Measurements from ENCODE around the gene MTRF1. TPM values are rescaled to one million over a fixed set of nuclear protein-coding genes. Genes with fewer than 3 reads are reported as not detected.
A peak's percentile ranks its signal among the peaks of the same experiment; 100 is the strongest.

Gene MTRF1
- total RNA-seq, 1 experiment from 2014 or later: 13.7 TPM

DNA sequence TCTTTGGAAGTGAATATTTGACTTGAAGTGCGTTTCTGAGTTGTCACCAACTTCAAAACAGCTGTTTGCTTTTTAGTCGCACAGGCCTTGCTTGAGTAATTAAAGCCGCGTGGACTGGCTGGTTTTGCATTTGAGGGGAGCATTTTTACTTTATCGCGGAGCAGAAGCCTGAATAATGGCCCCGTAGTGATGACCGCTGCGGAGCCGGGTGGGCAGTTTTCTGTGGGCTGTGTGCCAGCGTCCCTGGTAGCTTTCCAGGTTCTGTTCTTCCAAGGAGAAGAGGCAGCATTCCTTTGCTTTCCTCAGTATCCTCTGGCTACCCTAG lies 48.8 kb upstream of the MTRF1 start:
- peak overlapping the region; percentile 84 to 96 for H3K4me3 ChIP-seq (ENCODE audit: low read depth in 2 of 2, low read length in 2 of 2)
- H3K27me3 ChIP-seq (ENCODE audit: control insufficient read depth, insufficient read depth, low read length): no peaks in the 10 kb centered on the region
- POLR2A ChIA-PET: no interaction called here
- intact Hi-C loops (cut with micrococcal nuclease; ENCODE audit: unreplicated experiment): no loop called here
- H3K4me1 ChIP-seq (ENCODE audit: control insufficient read depth, insufficient read depth, low read length): peaks cover 21% of the 10 kb centered on the region
- BruUV-seq (replicated peaks): no TSS peak
- no peaks in the 10 kb centered on the region; the same call in none of the 2 replicates for H3K36me3 ChIP-seq (ENCODE audit: control insufficient read depth, insufficient read depth, low read length)
- no peak for DNase-seq (ENCODE audit: low read depth, low spot score)
- CTCF ChIA-PET: no interaction called here
- no peak for ATAC-seq
- no peaks in the 10 kb centered on the region for H3K9me3 ChIP-seq (ENCODE audit: control insufficient read depth, insufficient read depth, low read depth, low read length)
- H3K27ac ChIP-seq (ENCODE audit: low read length): peak overlapping the region; percentile 91
- in situ Hi-C loops (cut with HindIII; ENCODE audit: low pct_unique_long_range_greater_than_20kb, low sequenced_read_pairs): no loop called here
- TF ChIP-seq REST (IDR thresholded peaks at IDR 0.05; ENCODE audit: insufficient read depth in 1 of 2, low read depth in 2 of 2, low read length in 1 of 2) (no peak), POLR2AphosphoS5 (IDR thresholded peaks at IDR 0.05; ENCODE audit: low read depth, low read length) (no peak), TCF7L2 (IDR thresholded peaks at IDR 0.05; ENCODE audit: low read depth, low read length) (no peak), SIN3A (IDR thresholded peaks at IDR 0.05; ENCODE audit: borderline replicate concordance, insufficient read depth, low read depth, low read length) (no peak)
- TF ChIP-seq, protein P1, sequence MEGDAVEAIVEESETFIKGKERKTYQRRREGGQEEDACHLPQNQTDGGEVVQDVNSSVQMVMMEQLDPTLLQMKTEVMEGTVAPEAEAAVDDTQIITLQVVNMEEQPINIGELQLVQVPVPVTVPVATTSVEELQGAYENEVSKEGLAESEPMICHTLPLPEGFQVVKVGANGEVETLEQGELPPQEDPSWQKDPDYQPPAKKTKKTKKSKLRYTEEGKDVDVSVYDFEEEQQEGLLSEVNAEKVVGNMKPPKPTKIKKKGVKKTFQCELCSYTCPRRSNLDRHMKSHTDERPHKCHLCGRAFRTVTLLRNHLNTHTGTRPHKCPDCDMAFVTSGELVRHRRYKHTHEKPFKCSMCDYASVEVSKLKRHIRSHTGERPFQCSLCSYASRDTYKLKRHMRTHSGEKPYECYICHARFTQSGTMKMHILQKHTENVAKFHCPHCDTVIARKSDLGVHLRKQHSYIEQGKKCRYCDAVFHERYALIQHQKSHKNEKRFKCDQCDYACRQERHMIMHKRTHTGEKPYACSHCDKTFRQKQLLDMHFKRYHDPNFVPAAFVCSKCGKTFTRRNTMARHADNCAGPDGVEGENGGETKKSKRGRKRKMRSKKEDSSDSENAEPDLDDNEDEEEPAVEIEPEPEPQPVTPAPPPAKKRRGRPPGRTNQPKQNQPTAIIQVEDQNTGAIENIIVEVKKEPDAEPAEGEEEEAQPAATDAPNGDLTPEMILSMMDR (IDR thresholded peaks at IDR 0.05): no peak

GRCh38 chr13:41311406-41312175 lies 48.2 kb upstream of the MTRF1 start:
- ATAC-seq (peak; percentile 68), DNase-seq (ENCODE audit: low read depth, low spot score) (no peak)
- POLR2A ChIA-PET: no interaction called here
- Histone ChIP-seq H3K4me1 (ENCODE audit: control insufficient read depth, insufficient read depth, low read length) (peaks cover 24% of the 10 kb centered on the region), H3K27ac (ENCODE audit: low read length) (peak overlapping the region; percentile 91), H3K27me3 (ENCODE audit: control insufficient read depth, insufficient read depth, low read length) (no peaks in the 10 kb centered on the region), H3K9me3 (ENCODE audit: control insufficient read depth, insufficient read depth, low read depth, low read length) (no peaks in the 10 kb centered on the region), H3K36me3 (ENCODE audit: control insufficient read depth, insufficient read depth, low read length) (no peaks in the 10 kb centered on the region; the same call in 1 of the 2 replicates), H3K4me3 (ENCODE audit: low read depth in 2 of 2, low read length in 2 of 2) (peak overlapping the region; percentile 84 to 96)
- in situ Hi-C loops (cut with HindIII; ENCODE audit: low pct_unique_long_range_greater_than_20kb, low sequenced_read_pairs): no loop called here
- intact Hi-C loops (cut with micrococcal nuclease; ENCODE audit: unreplicated experiment): no loop called here
- TF ChIP-seq TCF7L2 (IDR thresholded peaks at IDR 0.05; ENCODE audit: low read depth, low read length) (no peak), POLR2AphosphoS5 (IDR thresholded peaks at IDR 0.05; ENCODE audit: low read depth, low read length) (no peak), SIN3A (IDR thresholded peaks at IDR 0.05; ENCODE audit: borderline replicate concordance, insufficient read depth, low read depth, low read length) (no peak; the same call in 1 of the 2 replicates), REST (IDR thresholded peaks at IDR 0.05; ENCODE audit: insufficient read depth in 1 of 2, low read depth in 2 of 2, low read length in 1 of 2) (no peak)
- TF ChIP-seq, protein P1 (IDR thresholded peaks at IDR 0.05): no peak
- BruUV-seq (replicated peaks): no TSS peak
- CTCF ChIA-PET: no interaction called here

Data from Panc1 (cell line).